ENCODE data around the gene EFEMP2.

DNA sequence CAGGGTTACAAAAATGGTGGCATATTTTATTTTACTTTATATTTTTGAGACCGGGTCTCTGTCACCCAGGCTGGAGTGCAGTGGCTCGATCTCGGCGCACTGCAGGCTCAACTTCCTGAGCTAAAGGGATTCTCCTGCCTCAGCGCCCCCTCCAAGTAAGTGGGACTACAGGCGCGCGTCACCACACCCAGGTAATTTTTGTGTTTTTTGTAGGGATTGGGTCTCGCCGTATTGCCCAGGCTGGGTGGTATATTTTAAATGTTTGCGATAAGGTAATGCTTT, 28.2 kb upstream of the EFEMP2 start:
- TF ChIP-seq CTCF (IDR thresholded peaks at IDR 0.05) (no peak), POLR2A (IDR thresholded peaks at IDR 0.05) (no peak)
